Measurements from ENCODE around the gene GABRA4. TPM values are rescaled to one million over a fixed set of nuclear protein-coding genes. Genes with fewer than 3 reads are reported as not detected.
A peak's percentile ranks its signal among the peaks of the same experiment; 100 is the strongest.

The GABRA4 gene
- total RNA-seq, 1 donor from 2014 or later = not detected

- Mint-ChIP-seq H3K36me3 (ENCODE audit: insufficient read depth) (no peaks in the 10 kb centered on the region), H3K4me1 (ENCODE audit: low read depth) (peaks cover 12% of the 10 kb centered on the region), H3K27me3 (peaks cover 81% of the 10 kb centered on the region), H3K9me3 (ENCODE audit: low read depth) (no peaks in the 10 kb centered on the region), H3K27ac (no peak overlapping the region), H3K4me3 (ENCODE audit: low read depth) (peak overlapping the region; percentile 65)
- TF ChIP-seq CTCF (IDR thresholded peaks at IDR 0.05; ENCODE audit: unreplicated experiment) = no peak
- DNase-seq (ENCODE audit: low spot score, unreplicated experiment) = no peak
Measured at GRCh38 chr4:46994007-46994405, 625 bp upstream of the GABRA4 start.

GRCh38 chr4:46992338-46992737, 1.0 kb downstream of the GABRA4 start:
- TF ChIP-seq CTCF (IDR thresholded peaks at IDR 0.05; ENCODE audit: unreplicated experiment) = no peak
- no peaks in the 10 kb centered on the region for H3K9me3 Mint-ChIP-seq (ENCODE audit: low read depth)
- peak overlapping the region; percentile 65 for H3K4me3 Mint-ChIP-seq (ENCODE audit: low read depth)
- peaks cover 81% of the 10 kb centered on the region for H3K27me3 Mint-ChIP-seq
- peaks cover 12% of the 10 kb centered on the region for H3K4me1 Mint-ChIP-seq (ENCODE audit: low read depth)
- no peak for DNase-seq (ENCODE audit: low spot score, unreplicated experiment)
- H3K27ac Mint-ChIP-seq = no peak overlapping the region
- H3K36me3 Mint-ChIP-seq (ENCODE audit: insufficient read depth) = no peaks in the 10 kb centered on the region

- no peak overlapping the region for H3K4me3 Mint-ChIP-seq (ENCODE audit: low read depth)
- DNase-seq (ENCODE audit: low spot score, unreplicated experiment) = no peak
- no peak for TF ChIP-seq CTCF (IDR thresholded peaks at IDR 0.05; ENCODE audit: unreplicated experiment)
- no peaks in the 10 kb centered on the region for H3K4me1 Mint-ChIP-seq (ENCODE audit: low read depth)
- H3K9me3 Mint-ChIP-seq (ENCODE audit: low read depth) = no peaks in the 10 kb centered on the region
- H3K27ac Mint-ChIP-seq = no peak overlapping the region
- H3K36me3 Mint-ChIP-seq (ENCODE audit: insufficient read depth) = no peaks in the 10 kb centered on the region
- H3K27me3 Mint-ChIP-seq = peaks cover 30% of the 10 kb centered on the region
Measured at GRCh38 chr4:46986922-46987638, 6.3 kb downstream of the GABRA4 start.

- H3K4me1 Mint-ChIP-seq (ENCODE audit: low read depth) = no peaks in the 10 kb centered on the region
- no peaks in the 10 kb centered on the region for H3K36me3 Mint-ChIP-seq (ENCODE audit: insufficient read depth)
- TF ChIP-seq CTCF (IDR thresholded peaks at IDR 0.05; ENCODE audit: unreplicated experiment) = no peak
- no peak for DNase-seq (ENCODE audit: low spot score, unreplicated experiment)
- no peak overlapping the region for H3K4me3 Mint-ChIP-seq (ENCODE audit: low read depth)
- H3K27ac Mint-ChIP-seq = no peak overlapping the region
- H3K9me3 Mint-ChIP-seq (ENCODE audit: low read depth) = no peaks in the 10 kb centered on the region
- peaks cover 11% of the 10 kb centered on the region for H3K27me3 Mint-ChIP-seq
Measured at GRCh38 chr4:46984781-46985180, 8.6 kb downstream of the GABRA4 start.

GRCh38 chr4:46980851-46981250, 12.5 kb downstream of the GABRA4 start:
- Mint-ChIP-seq H3K4me1 (ENCODE audit: low read depth) (no peaks in the 10 kb centered on the region), H3K9me3 (ENCODE audit: low read depth) (no peaks in the 10 kb centered on the region), H3K4me3 (ENCODE audit: low read depth) (no peak overlapping the region), H3K27ac (no peak overlapping the region), H3K36me3 (ENCODE audit: insufficient read depth) (no peaks in the 10 kb centered on the region), H3K27me3 (no peaks in the 10 kb centered on the region)
- no peak for DNase-seq (ENCODE audit: low spot score, unreplicated experiment)
- TF ChIP-seq CTCF (IDR thresholded peaks at IDR 0.05; ENCODE audit: unreplicated experiment) = no peak

All from progenitor cell of endocrine pancreas (in vitro differentiated cells).